SW480 (cell line): ENCODE measurements around the gene PCDHGA11.
"Not testable (repeated sequence)": the region's sequence is repeated elsewhere in the genome, so short reads cannot be mapped to it uniquely, and the experiment has no call there.

Source experiments
- DNase-seq: peaks from one replicate; pipeline ENCODE4 v3.0.0-alpha.2; 2016; ENCODE audit warnings: low spot score

PCDHGA11 gene

GRCh38 chr5:141431286-141431685, 10.4 kb downstream of the PCDHGA11 start:
- no peak for DNase-seq

GRCh38 chr5:141432308-141432707, 11.5 kb downstream of the PCDHGA11 start:
- not testable (repeated sequence) for DNase-seq

- DNase-seq: not testable (repeated sequence)
Measured at GRCh38 chr5:141432726-141433125, 11.9 kb downstream of the PCDHGA11 start.

- no peak for DNase-seq
Measured at GRCh38 chr5:141434006-141434405, 13.2 kb downstream of the PCDHGA11 start.

DNA sequence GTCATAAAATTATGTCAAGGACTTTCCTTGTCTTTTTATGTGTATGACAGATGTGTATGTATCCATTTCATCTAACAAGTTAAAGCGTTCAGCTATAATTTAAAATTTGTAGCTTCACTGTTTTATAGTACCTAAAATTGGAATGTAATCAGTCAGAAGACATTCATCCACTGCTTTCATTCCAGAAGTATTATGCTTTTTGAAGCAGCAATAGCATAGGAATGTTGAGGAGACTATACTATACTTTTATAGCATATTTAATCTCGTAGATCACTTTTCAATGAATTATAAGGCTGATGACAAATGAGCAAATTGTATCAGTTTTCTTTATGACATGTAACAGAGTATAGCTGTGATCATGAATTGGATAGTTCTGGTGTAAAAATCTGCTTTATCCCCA, 16.4 kb downstream of the PCDHGA11 start:
- DNase-seq: no peak

GRCh38 chr5:141439411-141440141, 18.7 kb downstream of the PCDHGA11 start:
- peak; percentile 27 for DNase-seq

DNA sequence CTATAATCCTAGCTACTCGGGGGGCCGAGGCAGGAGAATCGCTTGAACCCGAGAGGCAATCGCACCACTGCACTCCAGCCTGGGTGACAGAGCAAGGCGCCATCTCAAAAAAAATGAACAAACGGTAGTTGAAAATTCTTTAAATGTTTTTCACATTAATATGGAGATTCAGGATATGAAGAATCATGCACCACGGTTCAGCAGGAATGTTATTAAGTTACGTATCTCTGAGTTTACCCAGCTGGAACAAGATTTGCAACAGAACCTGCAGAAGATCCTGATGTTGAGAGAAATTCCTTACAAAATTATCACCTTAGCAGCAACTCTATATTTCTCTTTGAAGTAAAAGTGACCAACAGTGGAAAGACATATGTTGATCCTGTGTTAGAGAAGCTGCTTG, 19.5 kb downstream of the PCDHGA11 start:
- no peak for DNase-seq

DNA sequence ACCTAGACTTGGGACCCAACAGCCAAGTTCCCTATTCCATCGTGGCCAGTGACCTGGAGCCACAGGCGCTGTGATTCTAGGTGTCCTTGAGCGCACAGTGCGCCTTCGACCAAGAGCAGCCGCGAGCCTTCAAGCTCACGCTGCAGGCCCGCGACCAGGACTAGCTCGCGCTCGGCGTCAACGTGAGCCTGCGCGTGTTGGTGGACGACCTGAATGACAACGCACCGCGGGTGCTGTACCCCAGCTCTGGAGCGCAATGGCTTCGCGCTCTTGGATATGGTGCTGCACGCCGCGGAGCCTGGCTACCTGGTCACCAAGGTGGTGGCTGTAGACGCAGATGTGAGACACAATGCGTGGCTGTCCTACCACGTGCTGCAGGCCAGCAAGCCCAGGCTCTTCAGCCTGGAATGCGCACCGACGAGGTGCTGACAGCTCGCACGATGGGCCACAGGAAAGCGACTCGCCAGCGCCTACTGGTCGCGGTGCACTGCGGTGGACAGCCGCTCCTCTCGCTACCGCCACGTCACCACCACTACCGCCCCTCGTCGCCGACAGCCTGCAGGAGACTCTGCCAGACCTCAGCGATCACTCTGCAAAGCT, 20.8 kb downstream of the PCDHGA11 start:
- no peak for DNase-seq

GRCh38 chr5:141465351-141465750, 44.5 kb downstream of the PCDHGA11 start:
- no peak for DNase-seq
